ENCODE data around the gene ATP5PO.

GRCh38 chr21:33940881-33941245 is 25.3 kb upstream of the ATP5PO start:
- TF ChIP-seq CTCF (IDR thresholded peaks at IDR 0.05) (no peak), POLR2A (IDR thresholded peaks at IDR 0.05) (no peak)
